Urothelium cell line (cell line): ENCODE measurements around the gene DEPDC1.
"Not testable (repeated sequence)": the region's sequence is repeated elsewhere in the genome, so short reads cannot be mapped to it uniquely, and the experiment has no call there.

Experiments used
- DNase-seq: peaks from one replicate; pipeline ENCODE4 v3.0.0; 2011; ENCODE audit warnings: low spot score, mixed read lengths
- FAIRE-seq: peaks from 2 replicates; lab custom pipeline; 2011; peaks lifted over from hg19 to GRCh38; lab: Jason Lieb, UNC

The DEPDC1 gene

DNA sequence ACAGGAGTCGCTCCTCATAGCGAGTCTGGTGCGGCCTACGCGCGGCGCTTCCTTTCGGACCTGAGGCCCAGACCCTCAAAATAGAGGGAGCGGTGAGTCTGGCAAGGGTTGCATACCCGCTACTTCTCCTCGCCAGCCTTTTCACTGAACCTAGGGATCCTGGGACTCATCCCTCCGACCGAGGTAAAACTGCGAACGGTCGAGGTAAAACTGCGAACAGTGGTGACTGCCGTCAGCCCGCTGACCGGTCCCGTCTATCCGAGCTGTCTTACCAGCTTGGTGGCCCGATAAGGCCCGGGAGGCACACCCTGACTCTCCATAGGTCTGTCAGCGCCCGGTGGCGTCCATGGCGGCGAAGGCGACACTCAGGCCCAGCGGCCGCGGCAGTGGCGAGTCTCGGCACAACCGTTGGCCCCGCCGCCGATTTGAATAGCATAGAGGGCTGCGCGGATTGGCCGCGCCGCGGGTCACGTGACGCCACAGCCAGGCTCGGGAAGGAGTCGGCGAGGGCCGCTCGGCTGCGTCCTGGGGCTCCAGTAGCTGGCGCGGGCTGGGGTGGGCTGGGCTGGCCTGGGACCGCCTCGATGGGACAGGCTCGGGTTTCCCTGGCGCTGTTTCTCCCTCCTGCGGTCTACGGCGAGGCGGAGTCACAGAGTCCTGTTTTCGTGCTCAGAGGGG, at the start of gene DEPDC1:
Gene DEPDC1, minus strand, starts transcription at position 403 of the 678 bp plus-strand sequence. Its CDS starts 83 bp downstream, at position 320.
- DNase-seq (peak; percentile 98), FAIRE-seq (peak; percentile 83)

- FAIRE-seq, result no peak
- no peak for DNase-seq
Measured at GRCh38 chr1:68544651-68545050, 47.8 kb upstream of the DEPDC1 start.

GRCh38 chr1:68542586-68542985, 45.7 kb upstream of the DEPDC1 start:
- DNase-seq (peak; percentile 52), FAIRE-seq (no peak)

GRCh38 chr1:68538941-68539340, 42.1 kb upstream of the DEPDC1 start:
- FAIRE-seq, result no peak

GRCh38 chr1:68528243-68528642, 31.4 kb upstream of the DEPDC1 start:
- no peak for FAIRE-seq
- no peak for DNase-seq

More at GRCh38 chr1:68538941-68539340, 42.1 kb upstream of the DEPDC1 start:
- no peak for DNase-seq

DNA sequence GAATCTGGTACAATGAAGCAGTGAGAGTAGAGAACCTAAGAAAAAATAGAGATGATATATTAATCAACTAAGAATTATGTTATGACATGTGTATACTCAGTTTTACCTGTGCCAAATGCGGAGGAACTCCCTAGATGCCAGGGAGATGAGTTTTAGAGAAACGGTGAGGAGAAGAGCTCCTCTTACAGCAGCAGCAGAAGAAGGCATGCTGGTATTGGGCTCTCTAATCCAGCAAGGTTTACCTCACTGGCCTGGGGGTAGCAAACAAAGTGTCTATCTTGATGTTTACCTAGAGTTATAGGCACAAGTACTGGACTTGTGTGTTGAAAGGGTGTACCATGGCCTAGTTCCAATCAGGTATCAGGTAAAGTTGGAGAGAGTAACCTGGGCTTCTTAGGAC, 28.9 kb upstream of the DEPDC1 start:
- DNase-seq (no peak), FAIRE-seq (no peak)

DNA sequence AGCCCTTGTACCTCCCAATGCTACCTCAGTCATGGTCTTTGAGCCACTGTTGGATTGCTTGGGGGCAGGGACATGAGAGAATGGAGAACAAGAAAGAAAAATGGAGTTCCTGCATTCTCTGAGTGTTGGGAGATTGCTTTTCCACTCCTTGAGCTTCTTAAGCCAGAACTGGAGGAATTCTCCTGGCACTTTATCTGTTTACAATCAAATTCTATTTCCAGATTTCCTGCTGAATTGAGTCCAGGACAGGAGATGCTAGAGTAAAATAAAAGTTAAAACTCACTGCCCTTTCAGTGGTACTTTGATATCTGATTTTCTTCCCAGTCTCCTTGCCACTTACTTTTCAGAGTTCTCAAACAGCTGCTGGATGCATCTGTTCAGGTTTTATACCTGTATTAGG, 24.4 kb upstream of the DEPDC1 start:
- FAIRE-seq, result no peak
- DNase-seq, result no peak

DNA sequence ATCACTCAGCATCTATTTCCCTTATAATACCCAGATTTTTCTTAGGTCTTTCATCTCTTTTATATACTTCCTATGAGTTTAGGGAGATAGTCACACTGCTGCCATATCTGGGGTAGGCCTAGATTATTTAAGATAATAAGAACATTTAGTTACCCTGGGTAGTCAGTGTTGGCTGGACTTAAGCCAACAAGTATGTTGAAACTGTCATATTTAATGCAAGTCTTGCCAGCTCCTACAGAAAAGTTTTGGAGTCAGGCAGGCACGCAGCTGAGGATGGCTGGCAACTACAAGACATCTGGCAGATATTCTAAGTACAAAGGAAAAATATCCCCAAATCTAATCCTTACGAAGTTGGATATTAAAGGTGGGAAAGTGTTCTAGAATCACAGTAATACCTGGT, 19.2 kb upstream of the DEPDC1 start:
- no peak for DNase-seq

DNA sequence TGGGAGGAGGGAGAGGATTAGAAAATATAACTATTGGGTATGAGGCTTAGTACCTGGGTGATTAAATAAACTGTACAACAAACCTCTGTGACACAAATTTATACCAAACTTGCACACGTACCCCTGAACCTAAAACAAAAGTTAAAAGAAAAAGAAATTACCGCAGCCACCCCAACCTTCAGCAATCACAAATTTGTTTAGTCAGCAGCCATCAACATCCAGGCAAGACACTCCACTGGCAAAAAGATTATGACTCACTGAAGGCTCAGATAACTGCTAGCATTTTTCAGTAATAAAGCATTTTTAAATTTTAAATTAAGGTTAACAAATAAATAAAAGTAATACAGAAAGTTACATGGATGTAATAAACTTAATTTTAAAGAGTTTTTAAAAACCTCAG, 14.4 kb upstream of the DEPDC1 start:
- DNase-seq (no peak), FAIRE-seq (no peak)

More for the DNA sequence above, 19.2 kb upstream of the DEPDC1 start:
- no peak for FAIRE-seq

- no peak for DNase-seq
- no peak for FAIRE-seq
Measured at GRCh38 chr1:68506386-68506785, 9.5 kb upstream of the DEPDC1 start.

- DNase-seq (no peak), FAIRE-seq (no peak)
Measured at GRCh38 chr1:68503085-68503484, 6.2 kb upstream of the DEPDC1 start.

DNA sequence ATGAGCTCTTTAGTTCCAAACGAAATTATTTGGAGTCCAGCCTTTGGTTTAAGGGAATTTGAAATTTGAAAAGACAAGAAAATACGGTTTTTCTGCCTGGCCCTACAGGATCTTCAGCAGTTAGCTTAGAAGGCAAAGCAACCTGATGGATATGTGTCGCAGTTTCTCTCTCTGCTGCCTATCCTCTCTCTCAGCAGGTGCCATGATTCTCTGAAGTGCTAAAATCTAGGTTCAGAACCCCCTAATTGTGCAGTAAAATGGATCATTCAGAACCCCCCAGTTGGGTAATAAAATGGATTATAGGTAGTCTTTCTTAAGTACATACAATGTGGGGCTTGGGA, 446 bp upstream of the DEPDC1 start:
- FAIRE-seq, result no peak
- DNase-seq, result no peak

- FAIRE-seq, result no peak
Measured at GRCh38 chr1:68495968-68496679, 758 bp downstream of the DEPDC1 start.

GRCh38 chr1:68495532-68495931, 1.4 kb downstream of the DEPDC1 start:
- FAIRE-seq, result no peak
- no peak for DNase-seq

More at GRCh38 chr1:68495968-68496679, 758 bp downstream of the DEPDC1 start:
- peak; percentile 21 for DNase-seq

DNA sequence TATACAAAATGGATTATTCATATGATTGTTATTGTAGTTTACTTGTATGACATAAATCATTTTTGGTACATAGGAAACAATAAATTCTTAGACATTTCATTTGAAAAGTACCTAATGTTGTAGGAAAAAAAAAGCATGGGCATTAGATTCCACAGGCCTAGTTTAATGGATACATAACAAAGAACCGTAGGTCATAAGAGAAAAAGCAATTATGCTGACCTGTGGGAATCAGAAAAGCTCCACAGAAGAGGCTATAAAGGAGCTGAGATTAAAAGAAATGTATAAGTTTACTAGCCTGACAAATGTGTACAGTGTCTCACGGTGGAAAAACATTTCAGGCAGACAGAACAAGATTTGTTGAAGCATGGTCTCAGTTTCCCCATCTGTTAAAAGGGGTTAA, 3.7 kb downstream of the DEPDC1 start:
- DNase-seq (no peak), FAIRE-seq (no peak)

- DNase-seq, FAIRE-seq: not testable (repeated sequence)
Measured at GRCh38 chr1:68492255-68492654, 4.6 kb downstream of the DEPDC1 start.

DNA sequence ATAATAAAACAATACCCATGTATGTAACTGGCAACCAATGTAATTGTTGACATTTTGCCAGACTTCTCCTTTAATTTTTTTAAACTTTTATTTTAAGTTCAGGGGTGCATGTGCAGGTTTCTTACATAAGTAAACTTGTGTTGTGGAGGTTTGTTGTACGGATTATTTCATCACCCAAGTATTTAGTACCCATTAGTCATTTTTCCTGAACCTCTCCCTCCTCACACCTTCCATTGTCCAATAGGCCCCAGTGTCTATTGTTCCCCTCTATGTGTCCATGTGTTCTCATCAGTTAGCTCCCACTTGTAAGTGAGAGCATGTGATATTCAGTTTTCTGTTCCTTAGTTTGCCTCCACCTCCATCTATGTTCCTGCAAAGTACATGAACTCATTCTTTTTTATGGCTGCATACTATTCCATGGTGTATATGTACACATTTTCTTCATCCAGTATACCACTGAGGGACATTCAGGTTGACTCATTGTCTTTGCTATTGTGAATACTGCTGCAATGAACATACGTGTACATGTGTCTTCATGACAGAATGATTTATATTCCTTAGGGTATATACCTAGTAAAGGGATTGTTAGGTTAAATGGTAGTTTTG, 6.7 kb downstream of the DEPDC1 start:
- no peak for FAIRE-seq

GRCh38 chr1:68485431-68486022, 11.4 kb downstream of the DEPDC1 start:
- FAIRE-seq, result no peak
- no peak for DNase-seq

More for the DNA sequence above, 6.7 kb downstream of the DEPDC1 start:
- DNase-seq, result no peak

DNA sequence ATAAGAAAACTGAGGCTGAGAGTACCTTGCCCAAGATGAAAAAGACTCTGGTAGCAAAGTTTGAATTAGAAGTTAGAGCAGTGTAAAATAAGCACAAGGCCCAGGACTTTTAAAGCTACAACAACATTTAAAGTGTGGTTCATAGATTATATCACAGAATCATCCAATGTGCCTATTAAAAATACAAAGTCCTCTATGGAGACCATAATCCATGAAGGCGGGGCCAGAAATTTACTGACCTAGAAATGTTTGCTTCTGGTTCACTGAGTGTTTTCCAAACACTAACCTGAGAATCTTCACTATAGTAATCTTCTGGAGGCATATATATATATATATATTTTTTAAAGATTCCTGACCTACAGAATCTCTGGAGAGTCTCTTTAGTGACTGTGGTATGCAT, 12.3 kb downstream of the DEPDC1 start:
- FAIRE-seq (no peak), DNase-seq (no peak)

- no peak for DNase-seq
- FAIRE-seq, result no peak
Measured at GRCh38 chr1:68481041-68481440, 15.8 kb downstream of the DEPDC1 start.

DNA sequence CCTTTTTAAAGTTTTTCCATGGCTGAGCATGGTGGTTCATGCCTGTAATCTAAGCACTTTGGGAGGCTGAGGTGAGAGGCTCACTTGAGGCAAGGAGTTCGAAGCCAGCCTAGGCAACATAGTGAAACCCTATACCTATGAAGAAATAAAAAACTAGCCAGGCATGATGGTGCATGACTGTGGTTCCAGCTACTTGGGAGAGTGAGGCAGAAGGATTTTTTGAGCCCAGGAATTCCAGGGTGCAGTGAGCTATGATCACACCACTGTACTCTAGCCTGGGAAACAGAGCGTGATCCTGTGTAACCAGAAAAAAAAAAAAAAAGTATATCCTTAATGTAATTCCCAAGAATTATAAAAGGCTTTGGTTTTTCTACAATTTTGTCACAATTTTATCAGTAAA, 17.4 kb downstream of the DEPDC1 start:
- no peak for FAIRE-seq

GRCh38 chr1:68478662-68479061, 18.2 kb downstream of the DEPDC1 start:
- no peak for DNase-seq
- no peak for FAIRE-seq

More for the DNA sequence above, 17.4 kb downstream of the DEPDC1 start:
- no peak for DNase-seq
